HG02642 (cell line): ENCODE measurements around the gene MSANTD2.

Experiments
- ATAC-seq: cut with Tn5 transposase; IDR thresholded peaks from one replicate; pipeline ENCODE4 v1.9.1; 2021; ENCODE audit warnings: mild to moderate bottlenecking; ENCODE audit not compliant: unreplicated experiment, poor library complexity

Gene MSANTD2

GRCh38 chr11:124800226-124800929 lies at the start of gene MSANTD2:
TSS of gene MSANTD2 (minus strand) at chr11:124800406. CDS start at chr11:124800380, 26 bp downstream.
- peak; percentile 94 for ATAC-seq

- ATAC-seq: no peak
Observed at GRCh38 chr11:124846070-124846673, 46.0 kb upstream of the MSANTD2 start.

DNA sequence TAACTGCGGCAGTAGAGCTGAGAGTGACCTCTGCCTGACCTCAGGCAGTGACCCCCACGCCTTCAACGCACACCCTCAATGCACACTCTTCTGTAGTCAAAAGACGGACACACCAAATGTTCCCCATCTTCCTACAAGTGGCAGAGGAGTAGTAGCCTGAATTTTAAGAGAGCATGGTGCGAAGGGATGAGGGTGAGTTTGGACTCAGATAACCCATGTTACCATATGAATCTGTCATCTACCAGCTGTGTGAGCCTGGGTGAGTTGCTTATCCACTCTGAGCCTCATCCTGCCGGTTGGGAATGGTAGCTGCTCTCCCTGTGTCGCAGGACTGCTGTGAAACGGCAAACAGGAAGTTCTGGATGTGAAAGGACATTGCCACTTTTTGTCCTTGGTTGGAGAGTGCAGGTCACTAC lies 44.5 kb upstream of the MSANTD2 start:
- no peak for ATAC-seq

DNA sequence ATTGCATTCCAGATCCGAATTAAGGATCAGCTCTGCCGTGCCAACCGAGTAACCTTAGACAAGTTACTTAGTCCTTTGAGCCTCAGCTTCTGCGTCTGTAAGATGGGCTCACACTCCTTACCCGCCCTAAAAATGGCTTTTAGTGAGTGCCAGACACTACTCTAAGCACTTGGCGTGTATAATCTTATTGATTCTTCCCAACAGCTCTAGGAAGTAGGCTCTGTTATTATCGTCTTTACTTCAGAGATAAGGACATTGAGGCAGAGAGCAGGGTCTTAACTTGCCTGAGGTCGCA lies 43.4 kb upstream of the MSANTD2 start:
- no peak for ATAC-seq

DNA sequence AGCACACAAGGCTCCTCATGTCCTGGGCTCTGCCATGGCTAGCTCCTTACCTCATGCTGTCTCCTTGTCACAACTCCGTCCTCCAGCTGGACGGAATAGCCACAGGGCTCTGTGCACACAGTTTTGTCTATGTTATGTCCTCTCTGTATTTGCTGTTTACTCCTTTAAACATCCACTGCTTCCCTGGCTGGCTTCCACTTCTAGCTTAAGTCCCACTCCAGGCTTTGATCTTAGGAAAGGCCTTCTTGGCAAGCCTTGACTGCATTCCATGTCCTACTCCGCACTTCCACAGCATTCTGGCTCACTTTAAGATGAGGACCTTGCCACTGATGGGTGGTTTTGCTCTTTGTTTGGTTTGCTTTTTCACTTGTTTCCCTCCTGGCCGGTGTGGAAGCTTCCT lies 42.1 kb upstream of the MSANTD2 start:
- no peak for ATAC-seq

DNA sequence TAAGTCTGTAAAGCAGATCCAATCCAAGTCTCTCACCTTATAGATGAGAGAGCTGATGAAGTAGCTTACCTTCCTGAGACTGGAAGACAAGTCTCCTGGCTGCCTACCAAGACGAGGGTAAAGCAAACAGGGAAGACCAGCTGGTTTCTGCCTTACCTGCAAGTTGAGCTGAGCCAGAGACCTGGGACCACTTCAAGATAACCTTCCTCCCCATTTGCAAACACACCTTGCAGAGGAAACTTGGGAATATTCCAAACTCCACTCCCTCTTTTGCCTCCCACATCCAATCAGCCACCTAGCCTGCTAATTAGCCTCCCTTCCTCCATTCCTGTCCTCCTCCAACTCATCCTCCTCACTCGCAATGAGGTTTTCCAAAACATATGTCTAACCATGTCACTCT lies 41.6 kb upstream of the MSANTD2 start:
- no peak for ATAC-seq

DNA sequence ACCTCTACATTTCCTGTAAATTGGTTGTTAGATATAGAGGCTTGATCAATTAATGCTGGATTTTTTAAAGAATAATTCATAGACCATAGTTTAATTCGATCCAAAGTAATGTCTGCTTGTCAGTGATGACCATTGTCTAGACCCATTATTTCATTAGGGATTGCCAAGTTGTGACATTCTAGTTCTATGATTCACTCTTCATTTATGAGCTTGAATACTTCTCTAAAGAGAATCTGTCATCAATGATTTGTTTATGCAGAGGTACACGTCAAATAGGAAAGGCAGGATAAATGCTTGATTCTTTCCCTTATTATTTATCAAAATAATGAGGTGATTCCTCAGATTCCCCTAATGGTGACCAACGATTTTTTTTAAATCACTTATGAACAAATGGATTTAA lies 41.0 kb upstream of the MSANTD2 start:
- no peak for ATAC-seq

- ATAC-seq: no peak
Observed at GRCh38 chr11:124840666-124841065, 40.5 kb upstream of the MSANTD2 start.

GRCh38 chr11:124839972-124840621 lies 39.9 kb upstream of the MSANTD2 start:
- ATAC-seq: no peak

GRCh38 chr11:124839128-124839971 lies 39.1 kb upstream of the MSANTD2 start:
- ATAC-seq: no peak

DNA sequence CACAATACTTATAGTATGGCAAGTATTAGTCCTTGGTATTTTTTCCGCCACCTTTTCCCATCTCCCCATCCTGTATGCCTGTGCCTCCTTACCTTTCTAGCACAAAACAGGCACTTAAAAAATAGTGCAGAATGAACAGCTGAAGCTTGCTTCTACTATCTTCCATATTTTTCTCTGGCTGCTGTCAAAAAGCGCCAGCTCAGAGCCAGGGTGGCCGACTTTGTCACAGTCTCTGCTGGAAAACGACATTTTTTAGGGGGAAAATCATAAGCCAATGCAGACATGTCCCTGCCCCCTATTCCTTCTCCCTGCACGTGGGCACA lies 38.6 kb upstream of the MSANTD2 start:
- no peak for ATAC-seq

DNA sequence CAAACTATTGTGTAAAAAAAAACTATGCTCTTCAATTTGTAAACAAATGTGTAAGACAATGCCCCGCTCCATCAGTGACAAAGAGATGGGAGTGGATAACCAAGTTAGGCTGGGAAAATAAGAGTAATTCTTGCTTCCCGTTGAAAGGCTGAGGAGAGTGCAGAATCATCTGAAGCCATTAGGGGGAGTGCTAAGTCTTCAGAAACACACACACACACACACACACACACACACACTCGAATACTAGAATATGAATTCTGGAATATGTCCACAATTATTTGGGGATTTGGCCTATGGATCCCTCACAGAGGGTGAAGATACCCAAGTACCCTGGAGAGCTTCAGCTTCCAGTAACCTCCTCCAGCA lies 37.3 kb upstream of the MSANTD2 start:
- no peak for ATAC-seq

GRCh38 chr11:124835918-124836317 lies 35.7 kb upstream of the MSANTD2 start:
- ATAC-seq: no peak

GRCh38 chr11:124834526-124835180 lies 34.4 kb upstream of the MSANTD2 start:
- no peak for ATAC-seq

GRCh38 chr11:124832571-124832970 lies 32.4 kb upstream of the MSANTD2 start:
- ATAC-seq: no peak

DNA sequence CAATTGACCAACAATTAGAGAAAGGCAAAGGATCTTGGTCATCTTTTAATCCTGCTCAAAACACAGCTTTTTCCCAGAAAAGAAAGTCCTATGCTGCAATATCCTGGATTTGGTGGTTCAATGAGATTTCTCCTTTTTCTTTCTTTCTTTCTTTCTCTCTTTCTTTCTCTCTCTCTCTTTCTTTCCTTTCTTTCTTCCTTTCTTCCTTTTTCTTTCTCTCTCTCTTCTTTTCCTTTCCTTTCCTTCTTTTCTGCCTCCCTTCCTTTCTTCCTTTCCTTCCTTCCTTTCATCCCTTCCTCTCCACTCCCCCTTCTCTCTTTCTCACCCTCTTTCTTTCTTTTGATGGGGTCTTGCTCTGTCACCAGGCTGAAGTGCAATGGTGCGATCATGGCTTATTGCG lies 31.7 kb upstream of the MSANTD2 start:
- ATAC-seq: no peak

DNA sequence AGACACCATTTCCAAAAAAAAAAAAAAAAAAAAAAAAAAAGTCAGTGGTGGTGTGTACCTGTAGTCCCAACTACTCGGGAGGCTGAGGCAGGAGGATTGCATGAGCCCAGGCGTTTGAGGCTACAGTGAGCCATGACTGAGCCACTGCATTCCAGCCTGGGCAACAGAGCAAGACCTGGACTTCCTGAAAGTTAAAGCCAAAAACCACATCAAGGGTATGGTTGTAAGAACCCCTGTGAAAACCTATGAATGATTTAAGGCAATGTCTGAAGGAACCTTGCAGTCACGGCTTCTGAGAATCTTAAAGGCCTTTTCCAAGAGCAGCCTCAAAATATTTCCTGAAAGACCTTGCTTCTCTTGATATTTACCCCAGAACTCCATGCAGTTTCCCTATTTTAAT lies 30.5 kb upstream of the MSANTD2 start:
- ATAC-seq: no peak

GRCh38 chr11:124829986-124830385 lies 29.8 kb upstream of the MSANTD2 start:
- ATAC-seq: no peak

GRCh38 chr11:124825876-124826275 lies 25.7 kb upstream of the MSANTD2 start:
- no peak for ATAC-seq

DNA sequence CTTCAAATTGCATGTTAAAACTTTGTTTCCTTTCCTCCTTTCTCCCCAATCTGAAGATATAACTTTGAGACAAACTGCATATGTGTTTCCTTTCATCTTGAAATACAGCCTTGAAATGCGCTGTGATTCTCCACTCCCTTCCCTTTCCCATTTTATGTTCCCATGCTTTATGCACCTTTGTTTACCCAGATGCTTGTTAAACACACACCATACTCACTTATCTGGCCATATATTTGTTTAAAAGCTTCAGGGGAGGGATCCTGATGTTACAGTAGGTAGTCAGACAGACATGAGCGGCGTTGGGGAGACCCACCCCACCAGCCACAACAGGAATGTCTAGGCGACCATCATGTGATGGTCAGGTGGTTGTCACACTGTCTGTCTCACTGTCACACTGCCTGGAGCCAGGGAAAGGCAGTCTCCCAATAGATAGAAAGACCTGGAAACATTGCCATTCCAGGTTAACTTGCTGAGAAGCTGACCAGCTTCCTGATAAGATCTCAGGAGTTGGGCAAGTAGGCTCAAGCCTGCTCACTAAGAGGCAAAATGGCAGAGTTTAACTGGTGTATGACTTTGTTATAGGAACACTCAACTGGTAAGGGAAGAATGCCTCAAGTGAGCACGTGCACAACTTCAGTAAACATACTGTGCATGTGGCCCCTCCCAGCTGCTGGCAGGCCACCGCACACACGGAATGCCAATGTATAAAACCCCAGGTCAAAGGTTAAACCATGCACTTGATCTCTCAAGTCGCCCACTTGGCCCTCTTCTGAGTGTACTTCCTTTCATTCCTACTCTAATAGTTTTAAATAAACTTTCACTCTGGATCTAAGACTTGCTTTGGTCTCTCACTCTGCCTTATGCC lies 23.5 kb upstream of the MSANTD2 start:
- no peak for ATAC-seq
